Sigmoid colon (tissue), 7 donors: ENCODE data around the gene MAN2A2. TPM values are rescaled to one million over a fixed set of nuclear protein-coding genes. Genes with fewer than 3 reads are reported as not detected.

Experiments
- DNase-seq: peaks from one replicate; pipeline ENCODE4 v3.0.0-alpha.2; 2019
- H3K27ac ChIP-seq, 4 donors: fragments of 200-600 bp; sonication (generic); one replicate each; pipeline ENCODE4 v1.5.1; 2016 to 2019; ENCODE audit warnings: mild to moderate bottlenecking in 1 of 4
- H3K27me3 ChIP-seq, 3 donors: fragments of 200-600 bp; sonication (generic); one replicate each; pipeline ENCODE4 v1.5.1; 2019; ENCODE audit warnings: mild to moderate bottlenecking in 1 of 3
- H3K36me3 ChIP-seq, 4 donors: fragments of 200-600 bp; sonication (generic); one replicate each; pipeline ENCODE4 v1.5.1; 2016 to 2019
- H3K4me1 ChIP-seq, 4 donors: fragments of 200-600 bp; sonication (generic); one replicate each; pipeline ENCODE4 v1.5.1; 2017 to 2019
- H3K4me3 ChIP-seq, 4 donors: fragments of 200-600 bp; sonication (generic); one replicate each; pipeline ENCODE4 v1.5.1; 2017 to 2019; ENCODE audit warnings: mild to moderate bottlenecking in 2 of 4, moderate library complexity in 1 of 4
- H3K9me3 ChIP-seq, 4 donors: fragments of 200-600 bp in 3 of 4; sonication (generic) in 3 of 4; one replicate each; pipeline versions ENCODE4 v1.5.1 to v1.6.1; 2013 to 2019
- CTCF ChIP-seq, 4 experiments: fragments of 450-650 bp in 3 of 4; fragments of 200-600 bp in 1 of 4; IDR thresholded peaks; one replicate each; pipeline ENCODE4 v1.5.1; 2016 to 2019; ENCODE audit warnings: antibody characterized with exemption in 4 of 4, mild to moderate bottlenecking in 3 of 4, moderate library complexity in 2 of 4
- EP300 ChIP-seq, 4 donors: sonication (generic); formaldehyde crosslinking; IDR thresholded peaks; one replicate each; pipeline ENCODE4 v1.6.1; 2017; ENCODE audit warnings: antibody characterized with exemption in 4 of 4
- POLR2A ChIP-seq, 2 donors: fragments of 450-650 bp; IDR thresholded peaks; one replicate each; pipeline ENCODE4 v1.6.1; 2016; ENCODE audit warnings: antibody characterized with exemption in 2 of 2, mild to moderate bottlenecking in 2 of 2, moderate library complexity in 2 of 2
- POLR2AphosphoS5 ChIP-seq, 4 donors: sonication (generic); formaldehyde crosslinking; IDR thresholded peaks; one replicate each; pipeline ENCODE4 v1.6.1; 2017; ENCODE audit warnings: antibody characterized with exemption in 4 of 4
- WGBS, 2 donors: extraction: QIAGEN DNeasy Blood & Tissue Kit; methylation state at CpG; one replicate each; pipeline ENCODE4 v1.1.7; 2013; 5-methylcytosine and 5-hydroxymethylcytosine counted together
- intact Hi-C: fragments of 100-400 bp; cut with DNase I; formaldehyde crosslinking; loops from one replicate; pipeline ENCODE4 v1.15.1; 2023
- polyA plus RNA-seq, 3 donors: library from polyadenylated mRNA; stranded (reverse); fragments of 200-250 nt; gene quantifications; one replicate each; pipeline ENCODE4 v1.2.3, GENCODE V29; 2013
- total RNA-seq, 4 donors: library from RNA; depleted of rRNA; stranded (reverse); fragments of >200 nt; gene quantifications; one replicate each; pipeline ENCODE4 v1.1.0, GENCODE V29; 2016
- donor health status: healthy with polysubstance abuse.
- donor health status: Bipolar disorder and iron deficiency.
- donor health status: healthy.

Gene MAN2A2
- total and polyA plus RNA-seq, 7 donors = 3.7 to 57.6 (median 31.0) TPM

GRCh38 chr15:90881978-90882721, 21.0 kb upstream of the MAN2A2 start:
- no peak for DNase-seq
- intact Hi-C loops = loop anchor here (10.0 kb wide), 2 partner anchors 347 to 567 kb away; no protein-coding TSS in a partner anchor
- Histone ChIP-seq H3K4me1 (peaks cover 0 to 41% (median 35%) of the 10 kb centered on the region in 4 donors), H3K27me3 (no peaks in the 10 kb centered on the region), H3K9me3 (no peaks in the 10 kb centered on the region), H3K36me3 (peaks cover 36 to 59% (median 48%) of the 10 kb centered on the region in 4 donors), H3K4me3 (no peak overlapping the region), H3K27ac (peak overlapping the region in 1 of 4 donors; percentile 92)
- 88 to 91% methylated on average over 19 of the region's 19 CpGs for WGBS, 2 donors
- TF ChIP-seq CTCF (IDR thresholded peaks at IDR 0.05) (no peak), EP300 (IDR thresholded peaks at IDR 0.05) (no peak), POLR2A (IDR thresholded peaks at IDR 0.05) (no peak), POLR2AphosphoS5 (IDR thresholded peaks at IDR 0.05) (no peak)

- Histone ChIP-seq H3K4me3 (no peak overlapping the region), H3K36me3 (peaks cover 28 to 56% (median 43%) of the 10 kb centered on the region in 4 donors), H3K27ac (peak overlapping the region; percentile 87 to 92 (median 90)), H3K27me3 (no peaks in the 10 kb centered on the region), H3K4me1 (peaks cover 0 to 41% (median 35%) of the 10 kb centered on the region in 4 donors), H3K9me3 (no peaks in the 10 kb centered on the region)
- WGBS, 2 donors = 72 to 82% methylated on average over 13 of the region's 13 CpGs
- no peak for DNase-seq
- intact Hi-C loops = loop anchor here (10.0 kb wide), 2 partner anchors 348 to 568 kb away; no protein-coding TSS in a partner anchor
- TF ChIP-seq EP300 (IDR thresholded peaks at IDR 0.05) = no peak
Observed at GRCh38 chr15:90882781-90883525, 20.1 kb upstream of the MAN2A2 start.

- Histone ChIP-seq H3K9me3 (no peaks in the 10 kb centered on the region), H3K27ac (peak overlapping the region; percentile 87 to 92 (median 90)), H3K4me1 (peaks cover 0 to 41% (median 35%) of the 10 kb centered on the region in 4 donors), H3K4me3 (peak overlapping the region; percentile 36 to 71 (median 54)), H3K27me3 (no peaks in the 10 kb centered on the region), H3K36me3 (peaks cover 22 to 50% (median 37%) of the 10 kb centered on the region in 4 donors)
- intact Hi-C loops = loop anchor here (10.0 kb wide), 2 partner anchors 349 to 569 kb away; no protein-coding TSS in a partner anchor
- WGBS, 2 donors = 63 to 64% methylated on average over 7 of the region's 7 CpGs
- no peak for TF ChIP-seq EP300 (IDR thresholded peaks at IDR 0.05)
- no peak for TF ChIP-seq POLR2A (IDR thresholded peaks at IDR 0.05)
- TF ChIP-seq POLR2AphosphoS5 (IDR thresholded peaks at IDR 0.05) = no peak
- TF ChIP-seq CTCF (IDR thresholded peaks at IDR 0.05) = no peak
- DNase-seq = no peak
Observed at GRCh38 chr15:90883526-90883975, 19.6 kb upstream of the MAN2A2 start.

GRCh38 chr15:90883976-90884718, 19.0 kb upstream of the MAN2A2 start, which contains the start of gene FES:
FES (plus strand) TSS chr15:90884504; CDS start chr15:90885046, 542 bp downstream.
- intact Hi-C loops = loop anchor here (2.0 to 10.0 kb wide), 3 partner anchors 167 to 569 kb away; partner anchors contain the start of gene BLM
- H3K36me3 ChIP-seq = peaks cover 18 to 44% (median 31%) of the 10 kb centered on the region in 4 donors

More at GRCh38 chr15:90883976-90884718, 19.0 kb upstream of the MAN2A2 start, which contains the start of gene FES:
- H3K27me3 ChIP-seq = no peaks in the 10 kb centered on the region
- H3K27ac ChIP-seq = peak within 1 kb of the TSS; percentile 87 to 92 (median 90)
- DNase-seq = peak; percentile 86
- H3K9me3 ChIP-seq = no peaks in the 10 kb centered on the region
- H3K4me3 ChIP-seq = peak within 1 kb of the TSS; percentile 36 to 71 (median 54)
- peaks cover 0 to 41% (median 35%) of the 10 kb centered on the region in 4 donors for H3K4me1 ChIP-seq
- peak; percentile 26 to 64 (median 61) for TF ChIP-seq POLR2AphosphoS5 (IDR thresholded peaks at IDR 0.05)
- no peak for TF ChIP-seq EP300 (IDR thresholded peaks at IDR 0.05)
- 7 to 10% methylated on average over 58 of the region's 58 CpGs for WGBS, 2 donors
